CD14-positive monocyte (primary cell): ENCODE measurements around the gene RBM43. TPM values are rescaled to one million over a fixed set of nuclear protein-coding genes. Genes with fewer than 3 reads are reported as not detected.

Experiments
- DNase-seq, 3 donors: peaks; one replicate each; pipeline ENCODE4 v3.0.0-alpha.2; 2011 to 2022
- H2AFZ ChIP-seq: 2 replicates; pipeline ENCODE4 v1.6.0; 2012; ENCODE audit warnings: mild to moderate bottlenecking, low read depth, low read length, inconsistent platforms; ENCODE audit not compliant: insufficient read depth, poor library complexity, severe bottlenecking
- H3K27ac ChIP-seq, 2 donors: 1 replicate in 1 of 2; 2 replicates in 1 of 2; pipeline ENCODE4 v1.5.1; 2012 to 2013; ENCODE audit warnings: low read length in 2 of 2, control low read depth in 1 of 2, inconsistent platforms in 1 of 2, low read depth in 1 of 2, mild to moderate bottlenecking in 1 of 2
- H3K27me3 ChIP-seq, 2 donors: one replicate each; pipeline versions ENCODE4 v1.6.0 to v1.6.1; 2011 to 2013; ENCODE audit warnings: low read length in 2 of 2; ENCODE audit not compliant: control insufficient read depth in 2 of 2, insufficient read depth in 2 of 2
- H3K36me3 ChIP-seq, 2 donors: replicated peaks in 1 of 2; 1 replicate in 1 of 2; 2 replicates in 1 of 2; pipeline versions ENCODE4 v1.5.1 to v1.6.1; 2012 to 2013; ENCODE audit warnings: low read length in 2 of 2, control low read depth in 1 of 2, inconsistent platforms in 1 of 2, mild to moderate bottlenecking in 1 of 2; ENCODE audit not compliant: insufficient read depth in 2 of 2, control insufficient read depth in 1 of 2
- H3K4me1 ChIP-seq, 2 donors: 1 replicate in 1 of 2; 2 replicates in 1 of 2; pipeline versions ENCODE4 v1.5.1 to v1.6.1; 2012 to 2013; ENCODE audit warnings: low read length in 2 of 2, control low read depth in 1 of 2, inconsistent platforms in 1 of 2, mild to moderate bottlenecking in 1 of 2, moderate library complexity in 1 of 2; ENCODE audit not compliant: insufficient read depth in 2 of 2, control insufficient read depth in 1 of 2
- H3K4me2 ChIP-seq: replicated peaks from 2 replicates; pipeline ENCODE3; 2012; ENCODE audit warnings: low read length, moderate library complexity, mild to moderate bottlenecking; ENCODE audit not compliant: poor library complexity, severe bottlenecking; ENCODE audit errors: extremely low read depth
- H3K4me3 ChIP-seq, 3 experiments: fragments of 200-600 bp in 1 of 3; sonication (generic) in 1 of 3; replicated peaks in 1 of 3; 1 replicate in 2 of 3; 2 replicates in 1 of 3; pipeline ENCODE4 v1.5.1; 2011 to 2013; ENCODE audit warnings: low read length in 3 of 3, mild to moderate bottlenecking in 3 of 3, control low read depth in 2 of 3, low read depth in 2 of 3, inconsistent platforms in 1 of 3, moderate library complexity in 1 of 3
- H3K79me2 ChIP-seq: 2 replicates; pipeline ENCODE4 v1.6.0; 2012; ENCODE audit warnings: mild to moderate bottlenecking, control low read depth, inconsistent platforms, low read length, moderate library complexity; ENCODE audit not compliant: insufficient read depth
- H3K9ac ChIP-seq: 2 replicates; pipeline ENCODE4 v1.6.0; 2017; ENCODE audit warnings: low read length, mild to moderate bottlenecking; ENCODE audit not compliant: insufficient read depth, poor library complexity, severe bottlenecking
- H3K9me3 ChIP-seq, 2 donors: replicated peaks in 1 of 2; 1 replicate in 1 of 2; 2 replicates in 1 of 2; pipeline versions ENCODE4 v1.5.1 to v1.6.1; 2012 to 2013; ENCODE audit warnings: low read length in 2 of 2, control low read depth in 1 of 2; ENCODE audit not compliant: control insufficient read depth in 1 of 2, insufficient read depth in 1 of 2
- H4K20me1 ChIP-seq: 2 replicates; pipeline ENCODE4 v1.6.0; 2012; ENCODE audit warnings: mild to moderate bottlenecking, low read length, control low read depth, moderate library complexity; ENCODE audit not compliant: insufficient read depth
- H3K27ac Mint-ChIP-seq, 7 donors: one replicate each; pipeline ENCODE4 v1.8.0; 2020; ENCODE audit warnings: mild to moderate bottlenecking in 7 of 7, mixed read lengths in 7 of 7, moderate library complexity in 6 of 7, inconsistent platforms in 2 of 7
- H3K27me3 Mint-ChIP-seq, 3 donors: one replicate each; pipeline ENCODE4 v1.8.0; 2021 to 2022; ENCODE audit warnings: low read depth in 3 of 3, mild to moderate bottlenecking in 3 of 3, mixed read lengths in 3 of 3, moderate library complexity in 3 of 3, inconsistent platforms in 1 of 3
- H3K36me3 Mint-ChIP-seq, 2 donors: one replicate each; pipeline ENCODE4 v1.8.0; 2020; ENCODE audit warnings: mixed read lengths in 2 of 2, inconsistent platforms in 1 of 2, mild to moderate bottlenecking in 1 of 2
- H3K4me1 Mint-ChIP-seq: one replicate; pipeline ENCODE4 v1.8.0; 2020; ENCODE audit warnings: mild to moderate bottlenecking, mixed read lengths
- H3K4me3 Mint-ChIP-seq, 2 donors: one replicate each; pipeline ENCODE4 v1.8.0; 2020; ENCODE audit warnings: mild to moderate bottlenecking in 2 of 2, mixed read lengths in 2 of 2, moderate library complexity in 1 of 2
- H3K9me3 Mint-ChIP-seq, 7 donors: one replicate each; pipeline ENCODE4 v1.8.0; 2020 to 2022; ENCODE audit warnings: mixed read lengths in 7 of 7, mild to moderate bottlenecking in 6 of 7, moderate library complexity in 6 of 7, inconsistent platforms in 2 of 7
- WGBS: methylation state at CpG from one replicate; pipeline ENCODE4 v1.1.5; 2013; ENCODE audit warnings: missing lambda C conversion rate; ENCODE audit not compliant: insufficient coverage; 5-methylcytosine and 5-hydroxymethylcytosine counted together
- intact Hi-C, 2 donors: fragments of 100-400 bp; cut with micrococcal nuclease; formaldehyde crosslinking; loops; one replicate each; pipeline versions ENCODE4 v1.15.0 to v1.15.1; 2023
- polyA plus RNA-seq, 3 donors: library from polyadenylated mRNA; depleted of rRNA in 1 of 3; unstranded in 2 of 3; stranded (reverse) in 1 of 3; fragments of 300-500 nt in 2 of 3; fragments of >200 nt in 1 of 3; fragmentation: Illumina TruSeq in 2 of 3; gene quantifications; 1 replicate in 2 of 3; 2 replicates in 1 of 3; pipeline ENCODE4 v1.2.3, GENCODE V29; 2012 to 2021
- TF ChIP-seq, protein P1 (sequence below): fragments of 200-600 bp; IDR thresholded peaks from one replicate; pipeline ENCODE4 v1.8.0; 2022; ENCODE audit warnings: antibody characterized with exemption, mild to moderate bottlenecking

RBM43 gene
- polyA plus RNA-seq, 3 donors: 0.24 to 2.6 (median 0.38) TPM

- no peaks in the 10 kb centered on the region for H3K27me3 ChIP-seq
- no peak for DNase-seq
- H3K4me3 ChIP-seq: no peak overlapping the region
- H3K4me2 ChIP-seq: no peak overlapping the region
- no peaks in the 10 kb centered on the region for H3K36me3 Mint-ChIP-seq
- H3K4me1 ChIP-seq: no peaks in the 10 kb centered on the region
- no peaks in the 10 kb centered on the region for H3K79me2 ChIP-seq
- H3K36me3 ChIP-seq: no peaks in the 10 kb centered on the region
- peaks cover 0 to 6% (median 2%) of the 10 kb centered on the region in 3 donors for H3K27me3 Mint-ChIP-seq
- TF ChIP-seq, protein P1, sequence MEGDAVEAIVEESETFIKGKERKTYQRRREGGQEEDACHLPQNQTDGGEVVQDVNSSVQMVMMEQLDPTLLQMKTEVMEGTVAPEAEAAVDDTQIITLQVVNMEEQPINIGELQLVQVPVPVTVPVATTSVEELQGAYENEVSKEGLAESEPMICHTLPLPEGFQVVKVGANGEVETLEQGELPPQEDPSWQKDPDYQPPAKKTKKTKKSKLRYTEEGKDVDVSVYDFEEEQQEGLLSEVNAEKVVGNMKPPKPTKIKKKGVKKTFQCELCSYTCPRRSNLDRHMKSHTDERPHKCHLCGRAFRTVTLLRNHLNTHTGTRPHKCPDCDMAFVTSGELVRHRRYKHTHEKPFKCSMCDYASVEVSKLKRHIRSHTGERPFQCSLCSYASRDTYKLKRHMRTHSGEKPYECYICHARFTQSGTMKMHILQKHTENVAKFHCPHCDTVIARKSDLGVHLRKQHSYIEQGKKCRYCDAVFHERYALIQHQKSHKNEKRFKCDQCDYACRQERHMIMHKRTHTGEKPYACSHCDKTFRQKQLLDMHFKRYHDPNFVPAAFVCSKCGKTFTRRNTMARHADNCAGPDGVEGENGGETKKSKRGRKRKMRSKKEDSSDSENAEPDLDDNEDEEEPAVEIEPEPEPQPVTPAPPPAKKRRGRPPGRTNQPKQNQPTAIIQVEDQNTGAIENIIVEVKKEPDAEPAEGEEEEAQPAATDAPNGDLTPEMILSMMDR: no peak
- no peaks in the 10 kb centered on the region for H4K20me1 ChIP-seq
- no peak overlapping the region for H3K27ac ChIP-seq
- no peak overlapping the region for H3K4me3 Mint-ChIP-seq
- intact Hi-C loops: no loop called here
- no peak overlapping the region for H3K27ac Mint-ChIP-seq
- H3K9ac ChIP-seq: no peak overlapping the region
- H3K9me3 ChIP-seq: no peaks in the 10 kb centered on the region
- no peak overlapping the region for H2AFZ ChIP-seq
- WGBS: no CpG with 5 or more reads among the region's 2 CpGs
- H3K9me3 Mint-ChIP-seq: peaks cover 0 to 2% (median 0%) of the 10 kb centered on the region in 7 donors
- no peaks in the 10 kb centered on the region for H3K4me1 Mint-ChIP-seq
Observed at GRCh38 chr2:151198645-151199044, 63.0 kb downstream of the RBM43 start.

Other genes starting within 250 kb of the RBM43 start
- 10 to 100 TPM; 21.8 to 83.0 (median 72.3) TPM for gene NMI, start 27.8 kb upstream of the RBM43 start, polyA plus RNA-seq
- gene TNFAIP6, start 95.7 kb upstream of the RBM43 start, polyA plus RNA-seq: 1 to 10 TPM; 2.6 to 8.2 (median 3.5) TPM
- 1 to 10 TPM; 3.8 to 9.3 (median 6.5) TPM for gene RIF1, start 148.0 kb upstream of the RBM43 start, polyA plus RNA-seq